BLaER1 treated with 17β-estradiol and CSF1 and Interleukin-3, amounts not matched to agents 10 nM and 100 nM (cell line): Measurements from ENCODE around the gene NFYC.

Source experiments
- H3K27ac ChIP-seq, 11 experiments: shearing (Covaris generic); formaldehyde crosslinking; 2 replicates each; pipeline ENCODE4 v1.8.1; 2022
- H3K27me3 ChIP-seq, 11 experiments: shearing (Covaris generic); formaldehyde crosslinking; 2 replicates each; pipeline ENCODE4 v1.8.1; 2022
- H3K36me3 ChIP-seq, 11 experiments: shearing (Covaris generic); formaldehyde crosslinking; 2 replicates each; pipeline ENCODE4 v1.8.1; 2022
- H3K4me1 ChIP-seq, 10 experiments: shearing (Covaris generic); formaldehyde crosslinking; 2 replicates each; pipeline ENCODE4 v1.8.1; 2022
- H3K4me2 ChIP-seq, 11 experiments: shearing (Covaris generic); formaldehyde crosslinking; 2 replicates each; pipeline ENCODE4 v1.8.1; 2022
- H3K4me3 ChIP-seq, 10 experiments: shearing (Covaris generic); formaldehyde crosslinking; 2 replicates each; pipeline ENCODE4 v1.8.1; 2022
- H3K9ac ChIP-seq, 11 experiments: shearing (Covaris generic); formaldehyde crosslinking; 2 replicates each; pipeline ENCODE4 v1.8.1; 2022
- H3K9me3 ChIP-seq, 11 experiments: shearing (Covaris generic); formaldehyde crosslinking; replicated peaks in 1 of 11; 2 replicates each; pipeline ENCODE4 v1.8.1; 2022
- H4K20me1 ChIP-seq, 11 experiments: shearing (Covaris generic); formaldehyde crosslinking; 2 replicates each; pipeline ENCODE4 v1.8.1; 2022
- Cebpa-rat ChIP-seq, 11 experiments: shearing (Covaris generic); IDR thresholded peaks; 2 replicates each; pipeline ENCODE4 v1.8.1; 2022

NFYC gene

DNA sequence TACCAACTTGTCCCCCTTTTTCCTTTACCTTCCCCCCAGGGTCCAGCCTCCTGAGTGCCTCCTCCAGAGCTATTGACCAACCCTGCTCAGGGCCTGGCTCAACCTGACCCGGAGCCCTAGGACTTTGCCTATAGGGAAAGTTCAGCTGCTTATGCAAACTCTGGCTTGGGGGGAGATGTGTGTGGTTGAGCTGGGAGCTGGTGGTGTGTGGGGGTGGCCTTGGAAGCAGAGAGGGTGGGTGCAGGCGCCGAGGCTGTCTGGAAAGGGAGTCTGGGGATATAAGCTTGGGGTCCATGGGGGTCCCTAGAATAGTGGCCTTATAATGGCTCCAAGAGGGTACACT, 106.1 kb downstream of the NFYC start:
- peak overlapping the region in 9 of 11 experiments; percentile 42 to 75 (median 61); a peak in 18 of 22 replicates for H3K27ac ChIP-seq
- H3K4me1 ChIP-seq: peaks cover 43 to 80% (median 59%) of the 10 kb centered on the region in 10 experiments
- no peaks in the 10 kb centered on the region for H3K36me3 ChIP-seq
- H3K9ac ChIP-seq: peak overlapping the region in 8 of 11 experiments; percentile 14 to 54 (median 31); a peak in 11 of 22 replicates
- H3K27me3 ChIP-seq: no peaks in the 10 kb centered on the region
- H3K4me2 ChIP-seq: peak overlapping the region; percentile 64 to 87 (median 77)
- H4K20me1 ChIP-seq: peaks cover 0 to 2% (median 0%) of the 10 kb centered on the region in 11 experiments; a peak in 1 of 22 replicates
- TF ChIP-seq Cebpa-rat (IDR thresholded peaks at IDR 0.05): no peak
- H3K4me3 ChIP-seq: 0 out of 20 replicates have a peak overlapping the region, but pooled peaks of 1 of the 10 experiments have one; percentile 38
- H3K9me3 ChIP-seq: no peaks in the 10 kb centered on the region

DNA sequence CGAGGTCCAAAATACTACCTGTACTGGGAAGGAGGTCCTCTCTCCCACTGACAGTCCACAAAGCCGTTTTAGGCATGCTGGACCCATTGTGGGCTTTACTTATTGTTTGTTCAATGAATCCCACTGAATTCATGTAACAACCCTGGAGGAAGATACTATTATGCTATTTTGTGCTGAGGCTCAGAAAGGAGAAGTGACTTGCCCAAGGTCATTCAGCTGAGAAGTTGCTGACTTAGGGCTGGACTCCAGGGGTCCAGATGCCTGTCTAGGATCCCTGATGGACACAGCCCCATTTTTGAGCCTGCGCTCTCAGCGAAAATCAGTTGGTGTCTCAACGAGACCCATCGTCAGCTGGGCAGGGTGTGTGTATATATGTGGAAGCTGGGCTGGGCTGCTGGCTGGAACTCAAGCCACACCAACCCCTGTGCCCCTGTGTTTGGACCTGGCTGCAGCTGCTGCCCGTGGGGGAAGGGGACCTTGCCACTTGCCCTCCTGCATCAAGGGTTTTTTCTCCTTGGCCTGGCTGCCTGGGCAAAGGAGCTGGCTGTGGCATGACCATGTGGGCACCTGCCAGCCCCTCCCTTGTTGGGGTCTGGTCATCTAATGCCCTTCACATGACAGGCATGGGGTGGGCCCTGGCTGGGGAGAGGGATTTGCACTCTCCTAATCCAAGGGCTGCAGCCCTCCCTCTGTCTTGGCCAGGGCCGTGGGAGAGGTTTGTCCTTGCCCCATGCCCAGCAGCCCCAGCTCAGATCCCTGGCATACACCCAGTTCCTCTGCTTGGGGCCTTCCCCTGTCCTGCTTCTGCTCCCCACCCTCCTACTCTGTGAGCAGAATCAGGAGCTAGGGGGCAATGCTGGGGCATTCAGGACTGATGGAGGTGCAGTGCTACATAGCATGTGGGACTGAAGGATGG, 107.1 kb downstream of the NFYC start:
- peak overlapping the region in 6 of 11 experiments; percentile 64 to 87 (median 77); a peak in 7 of 22 replicates for H3K4me2 ChIP-seq

DNA sequence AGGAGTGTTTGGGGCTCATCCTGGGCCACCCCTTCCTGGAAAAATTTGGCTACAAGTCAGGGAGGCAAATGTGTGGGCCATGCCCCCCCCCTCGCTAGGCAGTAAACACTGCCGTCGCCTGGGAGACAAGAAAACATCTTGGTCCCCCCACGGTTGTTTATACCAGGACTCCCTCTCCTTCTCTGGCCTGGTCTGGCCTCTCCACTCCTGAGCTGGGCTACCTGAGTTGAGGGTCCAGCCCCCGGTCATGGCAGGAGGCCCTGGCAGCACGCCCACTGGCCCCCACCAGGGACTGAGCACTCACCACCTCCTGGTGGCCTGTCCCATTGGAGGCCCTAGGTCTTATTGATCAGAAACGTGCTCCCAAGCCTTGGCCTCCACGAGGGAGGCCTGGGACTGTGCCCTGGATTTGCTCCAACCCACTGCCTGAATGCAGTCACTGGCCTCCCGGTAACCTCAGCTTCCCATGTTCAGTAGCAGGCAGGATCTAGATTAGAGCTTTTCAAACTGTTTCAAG, 107.9 kb downstream of the NFYC start:
- H3K4me2 ChIP-seq: 0 out of 22 replicates have a peak overlapping the region, but pooled peaks of 1 of the 11 experiments have one; percentile 70
- no peaks in the 10 kb centered on the region for H3K9me3 ChIP-seq
- no peaks in the 10 kb centered on the region for H3K27me3 ChIP-seq
- H3K36me3 ChIP-seq: no peaks in the 10 kb centered on the region
- H4K20me1 ChIP-seq: peaks cover 0 to 13% (median 0%) of the 10 kb centered on the region in 11 experiments; a peak in 4 of 22 replicates
- H3K4me1 ChIP-seq: peaks cover 61 to 92% (median 77%) of the 10 kb centered on the region in 10 experiments
- H3K27ac ChIP-seq: no peak overlapping the region
- H3K4me3 ChIP-seq: no peak overlapping the region
- no peak overlapping the region for H3K9ac ChIP-seq
- TF ChIP-seq Cebpa-rat (IDR thresholded peaks at IDR 0.05): no peak

More for the DNA sequence above, 107.1 kb downstream of the NFYC start:
- H3K4me1 ChIP-seq: peaks cover 53 to 90% (median 69%) of the 10 kb centered on the region in 10 experiments
- H3K9me3 ChIP-seq: no peaks in the 10 kb centered on the region
- no peak for TF ChIP-seq Cebpa-rat (IDR thresholded peaks at IDR 0.05)
- no peak overlapping the region for H3K4me3 ChIP-seq
- H3K36me3 ChIP-seq: no peaks in the 10 kb centered on the region
- peak overlapping the region in 3 of 11 experiments; percentile 65 to 75 (median 71); a peak in 3 of 22 replicates for H3K27ac ChIP-seq
- H3K27me3 ChIP-seq: no peaks in the 10 kb centered on the region
- no peak overlapping the region for H3K9ac ChIP-seq
- H4K20me1 ChIP-seq: peaks cover 0 to 11% (median 0%) of the 10 kb centered on the region in 11 experiments; a peak in 4 of 22 replicates

- H3K27me3 ChIP-seq: no peaks in the 10 kb centered on the region
- peak overlapping the region in 10 of 11 experiments; percentile 55 to 77 (median 65); a peak in 19 of 22 replicates for H3K27ac ChIP-seq
- peak overlapping the region; percentile 52 to 79 (median 74); a peak in 21 of 22 replicates for H3K9ac ChIP-seq
- H3K4me3 ChIP-seq: peak overlapping the region; percentile 49 to 70 (median 56)
- no peak for TF ChIP-seq Cebpa-rat (IDR thresholded peaks at IDR 0.05)
- H4K20me1 ChIP-seq: peaks cover 0 to 13% (median 0%) of the 10 kb centered on the region in 11 experiments; a peak in 4 of 22 replicates
- H3K36me3 ChIP-seq: no peaks in the 10 kb centered on the region
- H3K4me1 ChIP-seq: peaks cover 47 to 81% (median 63%) of the 10 kb centered on the region in 10 experiments
- peak overlapping the region; percentile 77 to 98 (median 92) for H3K4me2 ChIP-seq
- H3K9me3 ChIP-seq: no peaks in the 10 kb centered on the region
Observed at GRCh38 chr1:40801742-40802077, 110.2 kb downstream of the NFYC start.

DNA sequence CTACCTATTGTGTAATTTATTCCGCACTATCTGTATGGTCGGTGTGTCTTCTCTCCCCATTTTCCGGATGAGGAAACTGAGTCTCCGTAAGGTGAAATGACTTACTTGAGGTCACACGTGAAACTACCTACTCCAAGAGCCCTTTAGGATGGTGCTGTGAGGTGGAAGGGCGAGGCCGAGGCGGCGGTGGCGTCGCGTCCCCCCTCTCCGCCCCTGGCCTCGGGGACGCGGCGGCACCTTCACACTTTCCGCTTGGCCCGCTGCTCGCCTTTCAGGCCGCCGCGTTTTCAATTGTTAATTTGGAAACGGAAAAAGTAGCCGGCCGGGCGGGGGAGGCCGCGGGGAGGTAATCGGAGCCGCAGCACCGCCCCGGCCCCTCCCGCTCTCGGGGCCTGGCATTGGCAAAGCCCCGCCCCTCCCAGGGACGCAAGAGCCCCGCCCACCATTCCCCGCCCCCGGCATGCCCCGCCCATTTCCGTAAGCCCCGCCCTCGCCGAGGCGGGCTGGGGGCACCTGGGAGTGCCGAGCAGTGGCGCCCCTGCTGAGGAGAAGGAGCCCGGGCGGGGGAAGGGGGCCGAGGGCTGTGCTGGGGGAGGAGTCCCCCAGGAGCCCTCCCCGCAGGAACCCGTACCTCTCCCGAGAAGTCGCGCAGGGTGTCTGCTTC, 110.7 kb downstream of the NFYC start:
- peaks cover 0 to 13% (median 0%) of the 10 kb centered on the region in 11 experiments; a peak in 4 of 22 replicates for H4K20me1 ChIP-seq
- H3K36me3 ChIP-seq: no peaks in the 10 kb centered on the region
- H3K27me3 ChIP-seq: no peaks in the 10 kb centered on the region
- peak overlapping the region; percentile 77 to 98 (median 92) for H3K4me2 ChIP-seq
- H3K9ac ChIP-seq: peak overlapping the region; percentile 52 to 79 (median 74); a peak in 21 of 22 replicates
- H3K9me3 ChIP-seq: no peaks in the 10 kb centered on the region
- H3K4me3 ChIP-seq: peak overlapping the region; percentile 49 to 70 (median 56)
- H3K4me1 ChIP-seq: peaks cover 42 to 77% (median 58%) of the 10 kb centered on the region in 10 experiments
- TF ChIP-seq Cebpa-rat (IDR thresholded peaks at IDR 0.05): 0 out of 22 replicates have a peak, but pooled peaks of 1 of the 11 experiments have one; percentile 40
- peak overlapping the region in 10 of 11 experiments; percentile 55 to 77 (median 65); a peak in 21 of 22 replicates for H3K27ac ChIP-seq

- peak overlapping the region in 7 of 10 experiments; percentile 53 to 70 (median 55); a peak in 11 of 20 replicates for H3K4me3 ChIP-seq
- peak overlapping the region; percentile 34 to 98 (median 89); a peak in 19 of 22 replicates for H3K4me2 ChIP-seq
- H3K4me1 ChIP-seq: peaks cover 37 to 74% (median 53%) of the 10 kb centered on the region in 10 experiments
- H3K27ac ChIP-seq: peak overlapping the region in 3 of 11 experiments; percentile 3 to 63 (median 23); a peak in 5 of 22 replicates
- no peak for TF ChIP-seq Cebpa-rat (IDR thresholded peaks at IDR 0.05)
- no peaks in the 10 kb centered on the region for H3K9me3 ChIP-seq
- peak overlapping the region in 2 of 11 experiments; percentile 3 to 77; a peak in 1 of 22 replicates for H3K9ac ChIP-seq
- H3K36me3 ChIP-seq: no peaks in the 10 kb centered on the region
- peaks cover 0 to 13% (median 0%) of the 10 kb centered on the region in 11 experiments; a peak in 4 of 22 replicates for H4K20me1 ChIP-seq
- H3K27me3 ChIP-seq: no peaks in the 10 kb centered on the region
Observed at GRCh38 chr1:40802742-40803113, 111.2 kb downstream of the NFYC start.

GRCh38 chr1:40803447-40803846, 111.9 kb downstream of the NFYC start:
- Histone ChIP-seq H3K36me3 (no peaks in the 10 kb centered on the region), H3K27ac (peak overlapping the region in 1 of 11 experiments; percentile 21; a peak in 2 of 22 replicates), H3K4me1 (peaks cover 35 to 74% (median 51%) of the 10 kb centered on the region in 10 experiments), H3K9ac (0 out of 22 replicates have a peak overlapping the region, but pooled peaks of 2 of the 11 experiments have one; percentile 3 to 29), H3K4me3 (no peak overlapping the region), H3K4me2 (peak overlapping the region; percentile 18 to 98 (median 59); a peak in 19 of 22 replicates), H4K20me1 (peaks cover 0 to 13% (median 0%) of the 10 kb centered on the region in 11 experiments; a peak in 4 of 22 replicates), H3K27me3 (no peaks in the 10 kb centered on the region), H3K9me3 (no peaks in the 10 kb centered on the region)
- no peak for TF ChIP-seq Cebpa-rat (IDR thresholded peaks at IDR 0.05)

DNA sequence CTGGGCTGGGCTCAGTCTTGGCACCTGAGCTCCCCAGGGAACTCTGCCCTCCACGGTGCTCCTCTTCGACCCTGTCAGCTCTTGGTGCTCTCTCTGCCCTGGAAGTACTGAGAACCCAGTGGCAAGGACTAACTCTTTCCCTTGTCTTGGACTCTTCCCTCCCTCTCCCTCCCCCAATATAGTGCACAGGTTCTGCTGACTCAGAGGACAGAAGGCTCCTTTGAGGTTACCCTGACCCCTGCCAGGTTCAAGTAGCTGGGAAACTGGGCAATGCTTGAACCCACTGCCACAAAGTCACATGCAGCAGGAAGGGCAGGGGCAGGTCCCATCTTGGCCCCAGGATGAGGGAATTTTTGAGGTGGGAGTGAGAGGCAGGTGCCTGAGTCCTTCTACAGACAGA, 112.4 kb downstream of the NFYC start:
- peaks cover 0 to 13% (median 0%) of the 10 kb centered on the region in 11 experiments; a peak in 4 of 22 replicates for H4K20me1 ChIP-seq
- H3K9ac ChIP-seq: 0 out of 22 replicates have a peak overlapping the region, but pooled peaks of 1 of the 11 experiments have one; percentile 29
- peak overlapping the region; percentile 18 to 95 (median 34); a peak in 20 of 22 replicates for H3K4me2 ChIP-seq

More for the DNA sequence above, 112.4 kb downstream of the NFYC start:
- Histone ChIP-seq H3K27me3 (no peaks in the 10 kb centered on the region), H3K4me1 (peaks cover 39 to 73% (median 55%) of the 10 kb centered on the region in 10 experiments), H3K27ac (0 out of 22 replicates have a peak overlapping the region, but pooled peaks of 1 of the 11 experiments have one; percentile 13), H3K36me3 (no peaks in the 10 kb centered on the region), H3K9me3 (no peaks in the 10 kb centered on the region), H3K4me3 (no peak overlapping the region)
- TF ChIP-seq Cebpa-rat (IDR thresholded peaks at IDR 0.05): no peak
